Fibroblast of lung (primary cell): ENCODE measurements around the gene TGFBR2. TPM values are rescaled to one million over a fixed set of nuclear protein-coding genes. Genes with fewer than 3 reads are reported as not detected.

Experiments used
- DNase-seq, 2 donors: peaks; one replicate each; pipeline versions ENCODE4 v3.0.0 to v3.0.0-alpha.2; 2010; ENCODE audit warnings: low read depth in 2 of 2
- H2AFZ ChIP-seq: 2 replicates; pipeline ENCODE4 v1.5.1; 2012; ENCODE audit warnings: low read length, control low read depth, inconsistent platforms
- H3K27ac ChIP-seq: 2 replicates; pipeline ENCODE4 v1.5.1; 2011; ENCODE audit warnings: low read length, control low read depth; ENCODE audit not compliant: insufficient read depth
- H3K27me3 ChIP-seq: 2 replicates; pipeline ENCODE4 v1.5.1; 2011; ENCODE audit warnings: mild to moderate bottlenecking, low read length; ENCODE audit not compliant: control insufficient read depth, insufficient read depth
- H3K36me3 ChIP-seq: 2 replicates; pipeline ENCODE4 v1.5.1; 2011; ENCODE audit warnings: low read length; ENCODE audit not compliant: control insufficient read depth, insufficient read depth
- H3K4me1 ChIP-seq: 2 replicates; pipeline ENCODE4 v1.5.1; 2011; ENCODE audit warnings: low read length; ENCODE audit not compliant: control insufficient read depth, insufficient read depth; ENCODE audit errors: extremely low read depth
- H3K4me2 ChIP-seq: 2 replicates; pipeline ENCODE4 v1.5.1; 2011; ENCODE audit warnings: low read length, control low read depth; ENCODE audit not compliant: insufficient read depth; ENCODE audit errors: extremely low read depth
- H3K4me3 ChIP-seq, 4 experiments: fragments of 200-600 bp in 1 of 4; sonication (generic) in 1 of 4; replicated peaks in 1 of 4; 2 replicates each; pipeline ENCODE4 v1.5.1; 2011 to 2016; ENCODE audit warnings: low read length in 4 of 4, low read depth in 3 of 4, mild to moderate bottlenecking in 3 of 4, control low read depth in 2 of 4, inconsistent platforms in 1 of 4, mixed read lengths in 1 of 4; ENCODE audit not compliant: insufficient read depth in 1 of 4; ENCODE audit errors: control extremely low read depth in 1 of 4
- H3K79me2 ChIP-seq: 2 replicates; pipeline ENCODE4 v1.5.1; 2012; ENCODE audit warnings: mild to moderate bottlenecking, low read length, inconsistent platforms; ENCODE audit not compliant: control insufficient read depth, insufficient read depth
- H3K9ac ChIP-seq: 2 replicates; pipeline ENCODE4 v1.5.1; 2011; ENCODE audit warnings: mild to moderate bottlenecking, low read length, control low read depth; ENCODE audit not compliant: insufficient read depth
- H3K9me3 ChIP-seq: 2 replicates; pipeline ENCODE4 v1.5.1; 2012; ENCODE audit warnings: low read depth, low read length; ENCODE audit not compliant: control insufficient read depth, insufficient read depth
- H4K20me1 ChIP-seq: 2 replicates; pipeline ENCODE4 v1.5.1; 2011; ENCODE audit warnings: low read length; ENCODE audit not compliant: control insufficient read depth, insufficient read depth; ENCODE audit errors: extremely low read depth
- CTCF ChIP-seq, 2 donors: IDR thresholded peaks in 1 of 2; conservative IDR thresholded peaks in 1 of 2; 1 replicate in 1 of 2; 2 replicates in 1 of 2; pipeline ENCODE4 v1.5.1; 2011 to 2012; ENCODE audit warnings: low read length in 2 of 2, control low read depth in 1 of 2, inconsistent platforms in 1 of 2, low read depth in 1 of 2, mild to moderate bottlenecking in 1 of 2
- EZH2 ChIP-seq: IDR thresholded peaks from 2 replicates; pipeline ENCODE4 v1.5.1; 2012; ENCODE audit warnings: low read length, control low read depth, mild to moderate bottlenecking; ENCODE audit errors: missing control alignments
- polyA plus RNA-seq, 2 donors: library from polyadenylated mRNA; depleted of rRNA in 1 of 2; stranded (reverse) in 1 of 2; unstranded in 1 of 2; fragments of >200 nt; gene quantifications; 2 replicates each; pipeline ENCODE4 v1.2.1, GENCODE V29; 2011 to 2012; ENCODE audit warnings: missing spikeins in 1 of 2
- total RNA-seq: library from RNA; depleted of rRNA; stranded (reverse); fragments of >200 nt; gene quantifications from 2 replicates; pipeline ENCODE4 v1.2.1, GENCODE V29; 2014

TGFBR2 gene
- total and polyA plus RNA-seq, 2 donors (not counting 1 experiment from before 2014, with no cell fraction given) = 93.0 to 126 TPM

GRCh38 chr3:30721314-30721634 is 114.9 kb downstream of the TGFBR2 start:
- H3K4me1 ChIP-seq = peaks cover 4% of the 10 kb centered on the region
- no peaks in the 10 kb centered on the region for H3K9me3 ChIP-seq
- no peaks in the 10 kb centered on the region for H3K79me2 ChIP-seq
- H2AFZ ChIP-seq = no peak overlapping the region
- peak overlapping the region; percentile 21 for H3K4me2 ChIP-seq
- TF ChIP-seq CTCF (conservative IDR thresholded peaks at IDR 0.05 in 1 of 2, IDR thresholded peaks at IDR 0.05 in 1 of 2; ENCODE audit: low read depth in 1 of 2, low read length in 2 of 2) (no peak), EZH2 (no peak)
- DNase-seq = no peak
- no peak overlapping the region for H3K27ac ChIP-seq
- no peak overlapping the region for H3K9ac ChIP-seq
- no peaks in the 10 kb centered on the region for H3K27me3 ChIP-seq
- H3K36me3 ChIP-seq = no peaks in the 10 kb centered on the region
- H4K20me1 ChIP-seq = no peaks in the 10 kb centered on the region
- H3K4me3 ChIP-seq = no peak overlapping the region

GRCh38 chr3:30723211-30723610 is 116.8 kb downstream of the TGFBR2 start:
- H3K4me2 ChIP-seq = no peak overlapping the region
- no peak for TF ChIP-seq EZH2
- TF ChIP-seq CTCF (conservative IDR thresholded peaks at IDR 0.05 in 1 of 2, IDR thresholded peaks at IDR 0.05 in 1 of 2; ENCODE audit: low read depth in 1 of 2, low read length in 2 of 2) = no peak
- no peak overlapping the region for H3K4me3 ChIP-seq
- H2AFZ ChIP-seq = no peak overlapping the region
- H4K20me1 ChIP-seq = no peaks in the 10 kb centered on the region
- H3K9ac ChIP-seq = no peak overlapping the region
- H3K4me1 ChIP-seq = peaks cover 4% of the 10 kb centered on the region
- H3K27ac ChIP-seq = no peak overlapping the region
- DNase-seq = no peak
- no peaks in the 10 kb centered on the region for H3K79me2 ChIP-seq
- H3K36me3 ChIP-seq = no peaks in the 10 kb centered on the region
- no peaks in the 10 kb centered on the region for H3K9me3 ChIP-seq
- no peaks in the 10 kb centered on the region for H3K27me3 ChIP-seq

GRCh38 chr3:30724863-30725262 is 118.5 kb downstream of the TGFBR2 start:
- H3K79me2 ChIP-seq = no peaks in the 10 kb centered on the region
- peaks cover 4% of the 10 kb centered on the region for H3K4me1 ChIP-seq
- H3K36me3 ChIP-seq = no peaks in the 10 kb centered on the region
- DNase-seq = no peak
- no peak overlapping the region for H3K9ac ChIP-seq
- no peaks in the 10 kb centered on the region for H3K27me3 ChIP-seq
- H2AFZ ChIP-seq = no peak overlapping the region
- no peak overlapping the region for H3K4me3 ChIP-seq
- H4K20me1 ChIP-seq = no peaks in the 10 kb centered on the region
- no peak overlapping the region for H3K27ac ChIP-seq
- H3K9me3 ChIP-seq = no peaks in the 10 kb centered on the region
- no peak overlapping the region for H3K4me2 ChIP-seq
- no peak for TF ChIP-seq CTCF (conservative IDR thresholded peaks at IDR 0.05 in 1 of 2, IDR thresholded peaks at IDR 0.05 in 1 of 2; ENCODE audit: low read depth in 1 of 2, low read length in 2 of 2)
- TF ChIP-seq EZH2 = no peak
